Measurements from ENCODE around the gene SPATA13.

DNA sequence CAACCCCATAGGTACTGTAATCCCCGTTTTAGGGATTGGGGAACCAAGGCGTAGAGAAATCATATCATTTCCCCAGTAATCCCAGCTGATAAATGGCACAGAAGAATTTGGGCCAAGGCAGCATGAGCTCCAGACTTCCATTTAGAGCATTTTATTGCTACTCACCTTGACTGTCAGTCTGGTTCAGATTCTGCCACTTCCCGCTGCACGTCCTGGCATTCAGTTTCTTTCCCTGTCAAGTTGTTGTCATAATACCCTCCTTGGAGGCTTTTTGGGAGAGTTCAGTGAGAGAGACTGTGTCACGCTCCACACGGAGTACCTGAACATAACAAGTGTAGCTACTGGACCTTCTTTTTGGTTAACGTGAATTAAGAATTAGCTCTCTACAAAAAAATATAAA, 141.4 kb downstream of the SPATA13 start:
- TF ChIP-seq, protein P1, sequence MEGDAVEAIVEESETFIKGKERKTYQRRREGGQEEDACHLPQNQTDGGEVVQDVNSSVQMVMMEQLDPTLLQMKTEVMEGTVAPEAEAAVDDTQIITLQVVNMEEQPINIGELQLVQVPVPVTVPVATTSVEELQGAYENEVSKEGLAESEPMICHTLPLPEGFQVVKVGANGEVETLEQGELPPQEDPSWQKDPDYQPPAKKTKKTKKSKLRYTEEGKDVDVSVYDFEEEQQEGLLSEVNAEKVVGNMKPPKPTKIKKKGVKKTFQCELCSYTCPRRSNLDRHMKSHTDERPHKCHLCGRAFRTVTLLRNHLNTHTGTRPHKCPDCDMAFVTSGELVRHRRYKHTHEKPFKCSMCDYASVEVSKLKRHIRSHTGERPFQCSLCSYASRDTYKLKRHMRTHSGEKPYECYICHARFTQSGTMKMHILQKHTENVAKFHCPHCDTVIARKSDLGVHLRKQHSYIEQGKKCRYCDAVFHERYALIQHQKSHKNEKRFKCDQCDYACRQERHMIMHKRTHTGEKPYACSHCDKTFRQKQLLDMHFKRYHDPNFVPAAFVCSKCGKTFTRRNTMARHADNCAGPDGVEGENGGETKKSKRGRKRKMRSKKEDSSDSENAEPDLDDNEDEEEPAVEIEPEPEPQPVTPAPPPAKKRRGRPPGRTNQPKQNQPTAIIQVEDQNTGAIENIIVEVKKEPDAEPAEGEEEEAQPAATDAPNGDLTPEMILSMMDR (IDR thresholded peaks at IDR 0.05), result no peak
- no peak for TF ChIP-seq EZH2 (IDR thresholded peaks at IDR 0.05; ENCODE audit: borderline replicate concordance, insufficient read depth, low read depth, low read length, poor library complexity, severe bottlenecking)

Data from B cell (primary cell).